ENCODE results near the gene SYNE1. TPM values are rescaled to one million over a fixed set of nuclear protein-coding genes. Genes with fewer than 3 reads are reported as not detected.

SYNE1 gene
- total RNA-seq, 1 donor from 2014 or later: 166 TPM

GRCh38 chr6:152557502-152557901 lies 79.7 kb downstream of the SYNE1 start:
- Histone ChIP-seq H3K27me3 (ENCODE audit: low read depth) (no peaks in the 10 kb centered on the region), H3K4me1 (peaks cover 4% of the 10 kb centered on the region), H3K36me3 (no peaks in the 10 kb centered on the region), H3K4me3 (no peak overlapping the region), H3K9me3 (peaks cover 15% of the 10 kb centered on the region), H3K27ac (no peak overlapping the region)
- intact Hi-C loops (cut with DNase I): no loop called here
- ATAC-seq: no peak
- TF ChIP-seq, protein P1, sequence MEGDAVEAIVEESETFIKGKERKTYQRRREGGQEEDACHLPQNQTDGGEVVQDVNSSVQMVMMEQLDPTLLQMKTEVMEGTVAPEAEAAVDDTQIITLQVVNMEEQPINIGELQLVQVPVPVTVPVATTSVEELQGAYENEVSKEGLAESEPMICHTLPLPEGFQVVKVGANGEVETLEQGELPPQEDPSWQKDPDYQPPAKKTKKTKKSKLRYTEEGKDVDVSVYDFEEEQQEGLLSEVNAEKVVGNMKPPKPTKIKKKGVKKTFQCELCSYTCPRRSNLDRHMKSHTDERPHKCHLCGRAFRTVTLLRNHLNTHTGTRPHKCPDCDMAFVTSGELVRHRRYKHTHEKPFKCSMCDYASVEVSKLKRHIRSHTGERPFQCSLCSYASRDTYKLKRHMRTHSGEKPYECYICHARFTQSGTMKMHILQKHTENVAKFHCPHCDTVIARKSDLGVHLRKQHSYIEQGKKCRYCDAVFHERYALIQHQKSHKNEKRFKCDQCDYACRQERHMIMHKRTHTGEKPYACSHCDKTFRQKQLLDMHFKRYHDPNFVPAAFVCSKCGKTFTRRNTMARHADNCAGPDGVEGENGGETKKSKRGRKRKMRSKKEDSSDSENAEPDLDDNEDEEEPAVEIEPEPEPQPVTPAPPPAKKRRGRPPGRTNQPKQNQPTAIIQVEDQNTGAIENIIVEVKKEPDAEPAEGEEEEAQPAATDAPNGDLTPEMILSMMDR (IDR thresholded peaks at IDR 0.05): no peak
- no peak for DNase-seq

DNA sequence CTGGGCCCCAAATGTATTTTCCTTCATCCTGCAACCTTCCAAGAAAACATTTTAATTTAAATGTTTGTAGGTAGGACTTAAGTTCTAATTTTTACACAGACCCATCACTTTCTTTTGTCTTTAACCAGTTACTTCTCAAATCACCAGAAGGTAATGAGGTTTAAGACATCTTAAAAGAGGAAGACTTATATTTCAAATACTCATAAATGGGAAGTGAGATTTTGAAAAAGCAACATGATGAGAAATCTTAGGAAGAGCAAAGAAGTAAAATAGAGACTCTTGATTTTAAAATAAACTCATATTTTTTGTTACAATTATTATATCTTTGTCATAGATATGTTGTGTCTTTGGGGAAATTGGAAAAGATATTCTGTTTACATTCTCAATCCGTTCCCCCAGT lies 82.3 kb downstream of the SYNE1 start:
- intact Hi-C loops (cut with DNase I): loop anchor here (5.0 kb wide), 1 partner anchor 87 kb away; no protein-coding TSS in a partner anchor
- Histone ChIP-seq H3K4me1 (peaks cover 6% of the 10 kb centered on the region), H3K9me3 (peaks cover 15% of the 10 kb centered on the region), H3K27ac (no peak overlapping the region), H3K36me3 (no peaks in the 10 kb centered on the region), H3K4me3 (no peak overlapping the region), H3K27me3 (ENCODE audit: low read depth) (no peaks in the 10 kb centered on the region)
- DNase-seq (no peak), ATAC-seq (no peak)
- TF ChIP-seq, protein P1 (IDR thresholded peaks at IDR 0.05): no peak

DNA sequence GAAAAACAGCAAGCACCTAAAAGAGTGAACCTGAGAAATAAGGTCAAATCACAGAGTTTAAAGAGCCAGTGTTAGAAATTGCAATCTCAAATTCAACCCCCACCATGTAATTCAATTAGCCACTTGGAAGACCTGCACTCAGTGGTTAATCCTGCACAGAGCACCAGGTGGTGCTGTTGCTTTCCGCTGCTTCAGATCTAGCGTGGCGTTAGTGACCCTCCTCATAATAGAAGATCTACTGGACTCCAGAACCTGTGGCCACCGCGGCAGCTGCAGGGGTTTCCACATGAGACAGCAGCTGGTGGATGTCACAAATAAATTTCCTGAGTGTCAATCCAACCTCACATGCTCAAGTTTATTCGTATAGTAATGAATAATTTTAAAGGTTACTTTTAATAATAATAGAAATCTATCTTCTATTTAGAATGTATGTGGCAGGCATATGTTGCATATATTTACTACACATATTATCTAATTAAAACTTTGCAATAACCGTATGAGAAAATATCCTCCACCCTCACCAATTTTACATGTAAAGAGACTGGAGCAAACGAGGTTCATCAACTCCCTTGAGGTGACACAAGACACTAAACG lies 84.4 kb downstream of the SYNE1 start:
- DNase-seq (peak; percentile 67), ATAC-seq (peak; percentile 91 to 95)
- H3K36me3 ChIP-seq: no peaks in the 10 kb centered on the region
- H3K9me3 ChIP-seq: peaks cover 12% of the 10 kb centered on the region
- no peak overlapping the region for H3K27ac ChIP-seq
- H3K4me1 ChIP-seq: peaks cover 6% of the 10 kb centered on the region
- TF ChIP-seq, protein P1 (IDR thresholded peaks at IDR 0.05): peak; percentile 92
- intact Hi-C loops (cut with DNase I): loop anchor here (5.0 kb wide), 1 partner anchor 90 kb away; no protein-coding TSS in a partner anchor
- no peaks in the 10 kb centered on the region for H3K27me3 ChIP-seq (ENCODE audit: low read depth)
- H3K4me3 ChIP-seq: no peak overlapping the region

DNA sequence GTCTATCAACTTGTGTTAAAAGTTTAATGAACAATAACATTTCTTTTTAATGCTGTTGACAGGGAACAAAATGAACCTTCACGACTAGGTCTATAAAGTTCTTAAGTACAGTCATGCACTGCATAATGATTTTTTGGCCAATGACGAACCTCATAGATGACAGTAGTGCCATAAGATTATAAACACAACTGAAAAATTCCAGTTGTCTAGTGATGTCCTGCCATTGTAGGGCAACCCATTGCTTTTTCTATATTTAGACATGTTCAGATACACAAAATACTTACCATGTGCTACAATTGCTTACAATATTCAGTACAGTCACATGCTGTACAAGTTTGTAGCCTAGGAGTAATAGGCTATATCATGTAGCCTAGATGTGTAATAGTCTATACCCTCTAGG lies 93.6 kb downstream of the SYNE1 start:
- Histone ChIP-seq H3K27me3 (ENCODE audit: low read depth) (no peaks in the 10 kb centered on the region), H3K36me3 (no peaks in the 10 kb centered on the region), H3K4me1 (no peaks in the 10 kb centered on the region), H3K27ac (no peak overlapping the region), H3K9me3 (no peaks in the 10 kb centered on the region), H3K4me3 (no peak overlapping the region)
- DNase-seq (no peak), ATAC-seq (no peak)
- TF ChIP-seq, protein P1 (IDR thresholded peaks at IDR 0.05): no peak
- intact Hi-C loops (cut with DNase I): no loop called here

DNA sequence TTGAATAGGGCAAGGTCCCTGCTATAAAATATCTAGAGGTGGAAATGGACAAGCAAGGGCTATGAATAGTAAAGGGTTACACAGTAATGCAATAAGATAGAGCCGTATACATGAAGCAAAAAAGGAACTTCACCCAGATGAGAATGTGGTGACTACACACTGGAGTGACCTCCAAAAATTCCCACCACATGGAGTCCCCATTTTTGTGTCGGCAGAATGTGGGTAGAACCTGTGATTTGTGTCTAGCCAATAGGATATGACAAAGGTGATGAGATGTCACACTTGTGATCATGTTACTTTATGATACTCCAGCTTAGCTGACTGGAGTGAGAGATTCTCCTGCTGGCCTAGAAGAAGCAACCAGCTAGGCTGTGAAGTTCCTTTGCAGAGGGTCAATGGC lies 96.8 kb downstream of the SYNE1 start:
- DNase-seq: no peak

More for the DNA sequence above, 96.8 kb downstream of the SYNE1 start:
- no peaks in the 10 kb centered on the region for H3K4me1 ChIP-seq
- intact Hi-C loops (cut with DNase I): no loop called here
- H3K27me3 ChIP-seq (ENCODE audit: low read depth): no peaks in the 10 kb centered on the region
- H3K9me3 ChIP-seq: no peaks in the 10 kb centered on the region
- H3K4me3 ChIP-seq: no peak overlapping the region
- ATAC-seq: no peak
- no peak overlapping the region for H3K27ac ChIP-seq
- no peaks in the 10 kb centered on the region for H3K36me3 ChIP-seq
- TF ChIP-seq, protein P1 (IDR thresholded peaks at IDR 0.05): no peak

All from lower lobe of right lung (tissue), 2 donors.